WI38 (cell line): ENCODE data around the gene HGF.

Source experiments
- H3K4me3 ChIP-seq: 2 replicates; pipeline ENCODE4 v1.5.1; 2011; ENCODE audit warnings: low read depth, mild to moderate bottlenecking, control low read depth, low read length
- CTCF ChIP-seq: IDR thresholded peaks from 2 replicates; pipeline ENCODE4 v1.5.1; 2012; ENCODE audit warnings: low read depth, mild to moderate bottlenecking, control low read depth, low read length

Gene HGF

GRCh38 chr7:81753392-81753791 is 16.5 kb downstream of the HGF start:
- TF ChIP-seq CTCF = no peak
- no peak overlapping the region for H3K4me3 ChIP-seq

GRCh38 chr7:81752318-81752714 is 17.5 kb downstream of the HGF start:
- TF ChIP-seq CTCF = no peak
- H3K4me3 ChIP-seq = no peak overlapping the region

GRCh38 chr7:81751619-81752317 is 18.1 kb downstream of the HGF start:
- H3K4me3 ChIP-seq = no peak overlapping the region
- no peak for TF ChIP-seq CTCF

- TF ChIP-seq CTCF = no peak
- H3K4me3 ChIP-seq = no peak overlapping the region
Measured at GRCh38 chr7:81745637-81746036, 24.2 kb downstream of the HGF start.

GRCh38 chr7:81744389-81744788 is 25.5 kb downstream of the HGF start:
- TF ChIP-seq CTCF = no peak
- H3K4me3 ChIP-seq = no peak overlapping the region

GRCh38 chr7:81743665-81744064 is 26.2 kb downstream of the HGF start:
- H3K4me3 ChIP-seq = no peak overlapping the region
- TF ChIP-seq CTCF = no peak

- H3K4me3 ChIP-seq = no peak overlapping the region
- TF ChIP-seq CTCF = no peak
Measured at GRCh38 chr7:81743201-81743600, 26.6 kb downstream of the HGF start.
